Transverse colon (tissue), 4 donors: ENCODE measurements around the gene ANKRD11.

Experiments used
- EP300 ChIP-seq: sonication (generic); formaldehyde crosslinking; IDR thresholded peaks from one replicate; pipeline ENCODE4 v1.6.1; 2017; ENCODE audit warnings: antibody characterized with exemption, low read depth
- POLR2A ChIP-seq: fragments of 450-650 bp; IDR thresholded peaks from one replicate; pipeline ENCODE4 v1.6.1; 2016; ENCODE audit warnings: antibody characterized with exemption, mild to moderate bottlenecking, moderate library complexity
- POLR2AphosphoS5 ChIP-seq, 3 donors: sonication (generic); formaldehyde crosslinking; IDR thresholded peaks; one replicate each; pipeline ENCODE4 v1.6.1; 2016; ENCODE audit warnings: antibody characterized with exemption in 3 of 3
- TF ChIP-seq, protein P1 (sequence below), 5 experiments: fragments of 200-600 bp in 3 of 5; fragments of 450-650 bp in 2 of 5; sonication (generic) in 3 of 5; IDR thresholded peaks; 1 replicate in 2 of 5; 2 replicates in 3 of 5; pipeline ENCODE4 v1.5.1; 2016 to 2017; ENCODE audit warnings: antibody characterized with exemption in 5 of 5, inconsistent platforms in 3 of 5, mild to moderate bottlenecking in 2 of 5, moderate library complexity in 1 of 5

DNA sequence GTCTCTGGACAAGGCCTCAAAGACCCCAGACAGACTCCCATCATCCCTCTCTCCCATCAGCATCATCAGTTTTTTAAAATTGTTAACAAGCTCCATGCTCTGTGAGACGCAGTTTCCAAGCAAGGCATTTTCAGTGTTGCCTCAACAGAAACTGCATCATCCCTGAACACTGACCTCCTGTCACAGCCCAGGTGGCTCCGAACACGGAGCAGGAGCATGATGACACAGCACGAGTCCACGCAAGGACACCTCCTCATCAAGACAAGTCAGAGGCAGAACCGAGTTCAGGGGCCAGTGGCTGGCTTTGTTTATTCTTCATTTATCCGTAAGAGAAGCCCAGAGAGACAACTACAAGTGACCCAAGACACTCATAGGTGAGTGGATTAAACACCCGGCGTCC, 91.4 kb downstream of the ANKRD11 start:
- TF ChIP-seq, protein P1, sequence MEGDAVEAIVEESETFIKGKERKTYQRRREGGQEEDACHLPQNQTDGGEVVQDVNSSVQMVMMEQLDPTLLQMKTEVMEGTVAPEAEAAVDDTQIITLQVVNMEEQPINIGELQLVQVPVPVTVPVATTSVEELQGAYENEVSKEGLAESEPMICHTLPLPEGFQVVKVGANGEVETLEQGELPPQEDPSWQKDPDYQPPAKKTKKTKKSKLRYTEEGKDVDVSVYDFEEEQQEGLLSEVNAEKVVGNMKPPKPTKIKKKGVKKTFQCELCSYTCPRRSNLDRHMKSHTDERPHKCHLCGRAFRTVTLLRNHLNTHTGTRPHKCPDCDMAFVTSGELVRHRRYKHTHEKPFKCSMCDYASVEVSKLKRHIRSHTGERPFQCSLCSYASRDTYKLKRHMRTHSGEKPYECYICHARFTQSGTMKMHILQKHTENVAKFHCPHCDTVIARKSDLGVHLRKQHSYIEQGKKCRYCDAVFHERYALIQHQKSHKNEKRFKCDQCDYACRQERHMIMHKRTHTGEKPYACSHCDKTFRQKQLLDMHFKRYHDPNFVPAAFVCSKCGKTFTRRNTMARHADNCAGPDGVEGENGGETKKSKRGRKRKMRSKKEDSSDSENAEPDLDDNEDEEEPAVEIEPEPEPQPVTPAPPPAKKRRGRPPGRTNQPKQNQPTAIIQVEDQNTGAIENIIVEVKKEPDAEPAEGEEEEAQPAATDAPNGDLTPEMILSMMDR (IDR thresholded peaks at IDR 0.05): no peak
- no peak for TF ChIP-seq POLR2A
- no peak for TF ChIP-seq EP300
- no peak for TF ChIP-seq POLR2AphosphoS5 (IDR thresholded peaks at IDR 0.05)
